ENCODE data around the gene SCRN1. TPM values are rescaled to one million over a fixed set of nuclear protein-coding genes. Genes with fewer than 3 reads are reported as not detected.

Gene SCRN1
- total RNA-seq, 1 experiment from 2014 or later: 81.6 TPM

GRCh38 chr7:29950480-29950879, 39.1 kb downstream of the SCRN1 start:
- no peaks in the 10 kb centered on the region for H3K27me3 ChIP-seq (replicated peaks)
- H3K36me3 ChIP-seq: peaks cover 84% of the 10 kb centered on the region
- H3K27ac ChIP-seq: no peak overlapping the region
- no peaks in the 10 kb centered on the region for H3K4me1 ChIP-seq (replicated peaks)
- H3K9me3 ChIP-seq (replicated peaks): no peaks in the 10 kb centered on the region
- no peak overlapping the region for H3K4me3 ChIP-seq
- DNase-seq (ENCODE audit: low read depth in 1 of 2, low spot score in 2 of 2): no peak

DNA sequence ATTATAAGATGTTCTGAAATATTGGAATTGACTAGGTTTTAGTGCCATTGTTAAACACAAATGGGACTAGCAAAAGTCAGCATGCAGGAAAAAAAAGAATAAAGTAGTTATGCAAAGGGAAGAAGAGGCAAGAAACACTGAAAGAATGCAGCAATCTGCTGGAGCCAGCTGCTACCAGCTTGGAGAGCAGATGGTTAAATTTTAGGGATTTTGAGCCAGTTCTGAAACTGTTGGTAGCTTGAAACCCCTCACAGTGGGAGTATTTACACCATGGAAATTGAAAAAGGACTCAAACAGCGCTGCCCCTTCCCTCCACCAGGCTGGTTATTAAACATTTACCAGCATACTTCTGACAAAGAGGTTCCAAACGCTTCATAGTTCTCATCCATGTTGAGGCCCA, 41.0 kb downstream of the SCRN1 start:
- Histone ChIP-seq H3K9me3 (replicated peaks) (no peaks in the 10 kb centered on the region), H3K36me3 (peaks cover 85% of the 10 kb centered on the region), H3K27me3 (replicated peaks) (no peaks in the 10 kb centered on the region), H3K4me3 (no peak overlapping the region), H3K4me1 (replicated peaks) (no peaks in the 10 kb centered on the region), H3K27ac (no peak overlapping the region)
- DNase-seq (ENCODE audit: low read depth in 1 of 2, low spot score in 2 of 2): no peak

GRCh38 chr7:29946428-29947186, 43.0 kb downstream of the SCRN1 start:
- Histone ChIP-seq H3K4me1 (replicated peaks) (no peaks in the 10 kb centered on the region), H3K4me3 (no peak overlapping the region), H3K27me3 (replicated peaks) (no peaks in the 10 kb centered on the region), H3K27ac (no peak overlapping the region), H3K9me3 (replicated peaks) (no peaks in the 10 kb centered on the region), H3K36me3 (peaks cover 87% of the 10 kb centered on the region)
- peak; percentile 16 to 50 for DNase-seq (ENCODE audit: low read depth in 1 of 2, low spot score in 2 of 2)

DNA sequence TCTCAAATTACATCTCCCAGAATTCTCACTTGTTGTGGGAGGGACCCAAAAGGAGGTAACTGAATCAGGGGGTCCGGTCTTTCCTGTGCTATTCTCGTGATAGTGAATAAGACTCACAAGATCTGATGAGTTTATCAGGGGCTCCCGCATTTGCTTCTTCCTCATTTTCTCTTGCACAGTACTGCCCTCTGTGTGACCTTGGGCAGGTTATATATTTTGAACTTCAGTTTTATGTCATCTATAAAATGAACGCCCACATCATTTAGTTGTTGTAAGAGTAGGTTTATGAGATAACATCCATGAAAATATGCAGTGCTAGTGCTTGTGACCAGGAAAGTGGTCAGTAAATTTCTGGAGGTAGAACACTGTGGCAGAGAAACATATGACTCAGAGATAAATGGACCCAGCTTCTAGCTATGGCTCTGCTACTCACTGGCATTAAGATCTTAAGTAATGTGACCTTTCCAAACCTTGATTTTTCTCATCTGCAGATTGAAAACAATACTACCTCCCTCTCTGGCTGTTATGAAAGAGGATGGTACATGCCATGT, 44.3 kb downstream of the SCRN1 start:
- no peaks in the 10 kb centered on the region for H3K4me1 ChIP-seq (replicated peaks)
- DNase-seq (ENCODE audit: low read depth in 1 of 2, low spot score in 2 of 2): no peak
- H3K4me3 ChIP-seq: no peak overlapping the region
- peaks cover 83% of the 10 kb centered on the region for H3K36me3 ChIP-seq
- H3K27me3 ChIP-seq (replicated peaks): no peaks in the 10 kb centered on the region
- no peaks in the 10 kb centered on the region for H3K9me3 ChIP-seq (replicated peaks)
- H3K27ac ChIP-seq: no peak overlapping the region

- DNase-seq (ENCODE audit: low read depth in 1 of 2, low spot score in 2 of 2): no peak
- peaks cover 86% of the 10 kb centered on the region for H3K36me3 ChIP-seq
Measured at GRCh38 chr7:29940199-29940598, 49.4 kb downstream of the SCRN1 start.

GRCh38 chr7:29937132-29937531, 52.5 kb downstream of the SCRN1 start:
- Histone ChIP-seq H3K27me3 (replicated peaks) (no peaks in the 10 kb centered on the region), H3K4me1 (replicated peaks) (peaks cover 2% of the 10 kb centered on the region), H3K9me3 (replicated peaks) (no peaks in the 10 kb centered on the region), H3K36me3 (peaks cover 85% of the 10 kb centered on the region), H3K27ac (no peak overlapping the region), H3K4me3 (no peak overlapping the region)
- DNase-seq (ENCODE audit: low read depth in 1 of 2, low spot score in 2 of 2): no peak

More at GRCh38 chr7:29940199-29940598, 49.4 kb downstream of the SCRN1 start:
- H3K9me3 ChIP-seq (replicated peaks): no peaks in the 10 kb centered on the region
- no peaks in the 10 kb centered on the region for H3K4me1 ChIP-seq (replicated peaks)
- no peak overlapping the region for H3K27ac ChIP-seq
- H3K4me3 ChIP-seq: no peak overlapping the region
- H3K27me3 ChIP-seq (replicated peaks): no peaks in the 10 kb centered on the region

GRCh38 chr7:29935111-29935510, 54.5 kb downstream of the SCRN1 start:
- no peak overlapping the region for H3K27ac ChIP-seq
- peaks cover 88% of the 10 kb centered on the region for H3K36me3 ChIP-seq
- H3K4me3 ChIP-seq: no peak overlapping the region
- peaks cover 5% of the 10 kb centered on the region for H3K4me1 ChIP-seq (replicated peaks)
- no peaks in the 10 kb centered on the region for H3K27me3 ChIP-seq (replicated peaks)
- DNase-seq (ENCODE audit: low read depth in 1 of 2, low spot score in 2 of 2): no peak
- no peaks in the 10 kb centered on the region for H3K9me3 ChIP-seq (replicated peaks)

- H3K27me3 ChIP-seq (replicated peaks): no peaks in the 10 kb centered on the region
- H3K4me3 ChIP-seq: no peak overlapping the region
- DNase-seq (ENCODE audit: low read depth in 1 of 2, low spot score in 2 of 2): no peak
- no peaks in the 10 kb centered on the region for H3K9me3 ChIP-seq (replicated peaks)
- no peak overlapping the region for H3K27ac ChIP-seq
- H3K36me3 ChIP-seq: peaks cover 52% of the 10 kb centered on the region
- H3K4me1 ChIP-seq (replicated peaks): peaks cover 5% of the 10 kb centered on the region
Measured at GRCh38 chr7:29929018-29929807, 60.4 kb downstream of the SCRN1 start.

- H3K4me1 ChIP-seq (replicated peaks): no peaks in the 10 kb centered on the region
- no peak for DNase-seq (ENCODE audit: low read depth in 1 of 2, low spot score in 2 of 2)
- H3K4me3 ChIP-seq: no peak overlapping the region
- H3K36me3 ChIP-seq: peaks cover 57% of the 10 kb centered on the region
- no peaks in the 10 kb centered on the region for H3K9me3 ChIP-seq (replicated peaks)
- no peak overlapping the region for H3K27ac ChIP-seq
- H3K27me3 ChIP-seq (replicated peaks): no peaks in the 10 kb centered on the region
Measured at GRCh38 chr7:29926741-29927140, 62.9 kb downstream of the SCRN1 start.

DNA sequence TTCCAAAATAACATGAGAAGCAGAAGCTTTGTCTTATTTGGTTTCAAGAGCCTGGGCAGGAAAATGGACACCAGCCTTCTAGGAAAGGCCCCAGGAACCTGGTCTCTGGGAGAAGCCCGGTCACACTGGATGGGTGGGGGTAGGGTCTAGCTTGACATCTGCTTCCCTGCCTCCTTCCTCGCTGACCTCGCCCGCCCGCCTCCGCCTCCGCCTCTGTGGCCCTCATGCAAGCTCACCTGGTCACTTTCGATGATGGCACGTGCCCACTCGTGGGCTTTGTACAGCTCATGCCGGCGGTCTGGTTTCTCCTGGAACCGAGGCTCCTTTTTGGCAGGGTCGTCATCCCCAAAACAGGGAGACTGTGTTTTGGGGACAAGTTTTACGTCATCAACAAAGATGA, 63.4 kb downstream of the SCRN1 start:
- peaks cover 55% of the 10 kb centered on the region for H3K36me3 ChIP-seq
- no peaks in the 10 kb centered on the region for H3K9me3 ChIP-seq (replicated peaks)
- no peaks in the 10 kb centered on the region for H3K4me1 ChIP-seq (replicated peaks)
- no peak overlapping the region for H3K27ac ChIP-seq
- no peaks in the 10 kb centered on the region for H3K27me3 ChIP-seq (replicated peaks)
- DNase-seq (ENCODE audit: low read depth in 1 of 2, low spot score in 2 of 2): no peak
- no peak overlapping the region for H3K4me3 ChIP-seq

DNA sequence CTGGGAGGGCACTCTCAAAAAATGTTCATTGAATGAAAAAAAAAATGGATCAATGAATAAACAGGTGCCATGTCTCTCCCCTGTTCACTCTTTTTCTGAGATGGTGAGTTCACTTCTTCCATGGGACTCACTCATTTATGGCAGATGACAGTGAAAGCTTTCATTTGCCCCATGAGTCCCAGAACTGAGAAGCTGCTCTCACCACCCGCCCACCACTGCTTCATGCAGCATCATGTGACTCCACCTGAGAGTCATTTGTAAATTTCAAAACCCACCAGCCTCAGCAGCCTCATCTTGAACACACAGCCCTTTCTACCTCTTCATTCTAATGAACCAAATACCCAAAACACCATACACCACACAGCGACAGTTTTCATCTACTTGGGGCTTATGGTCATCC, 64.9 kb downstream of the SCRN1 start:
- Histone ChIP-seq H3K27ac (no peak overlapping the region), H3K4me3 (no peak overlapping the region), H3K36me3 (peaks cover 57% of the 10 kb centered on the region), H3K4me1 (replicated peaks) (no peaks in the 10 kb centered on the region), H3K9me3 (replicated peaks) (no peaks in the 10 kb centered on the region), H3K27me3 (replicated peaks) (no peaks in the 10 kb centered on the region)
- no peak for DNase-seq (ENCODE audit: low read depth in 1 of 2, low spot score in 2 of 2)

DNA sequence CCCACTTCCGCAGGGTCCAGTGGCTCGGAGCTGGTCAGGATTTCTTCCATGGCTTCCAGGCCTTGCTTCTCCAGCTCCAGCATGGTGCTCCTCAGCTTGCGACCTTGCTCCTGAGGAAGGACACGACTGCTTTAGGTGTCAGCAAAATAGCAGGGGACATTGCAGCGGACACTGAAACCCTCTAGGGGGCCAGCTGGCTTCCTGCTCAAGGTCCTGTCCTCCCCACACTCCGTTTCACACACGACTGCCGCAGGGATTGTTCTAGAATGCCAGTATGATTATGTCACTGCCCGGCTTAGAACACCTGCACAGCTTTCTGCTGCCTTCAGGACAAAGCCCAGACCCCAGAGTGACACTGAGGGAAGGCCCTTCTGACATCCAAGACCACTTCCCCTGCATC, 65.6 kb downstream of the SCRN1 start:
- Histone ChIP-seq H3K27ac (no peak overlapping the region), H3K9me3 (replicated peaks) (no peaks in the 10 kb centered on the region; the same call in 1 of the 2 replicates), H3K36me3 (peaks cover 59% of the 10 kb centered on the region), H3K4me3 (no peak overlapping the region), H3K4me1 (replicated peaks) (no peaks in the 10 kb centered on the region), H3K27me3 (replicated peaks) (no peaks in the 10 kb centered on the region)
- no peak for DNase-seq (ENCODE audit: low read depth in 1 of 2, low spot score in 2 of 2)

DNA sequence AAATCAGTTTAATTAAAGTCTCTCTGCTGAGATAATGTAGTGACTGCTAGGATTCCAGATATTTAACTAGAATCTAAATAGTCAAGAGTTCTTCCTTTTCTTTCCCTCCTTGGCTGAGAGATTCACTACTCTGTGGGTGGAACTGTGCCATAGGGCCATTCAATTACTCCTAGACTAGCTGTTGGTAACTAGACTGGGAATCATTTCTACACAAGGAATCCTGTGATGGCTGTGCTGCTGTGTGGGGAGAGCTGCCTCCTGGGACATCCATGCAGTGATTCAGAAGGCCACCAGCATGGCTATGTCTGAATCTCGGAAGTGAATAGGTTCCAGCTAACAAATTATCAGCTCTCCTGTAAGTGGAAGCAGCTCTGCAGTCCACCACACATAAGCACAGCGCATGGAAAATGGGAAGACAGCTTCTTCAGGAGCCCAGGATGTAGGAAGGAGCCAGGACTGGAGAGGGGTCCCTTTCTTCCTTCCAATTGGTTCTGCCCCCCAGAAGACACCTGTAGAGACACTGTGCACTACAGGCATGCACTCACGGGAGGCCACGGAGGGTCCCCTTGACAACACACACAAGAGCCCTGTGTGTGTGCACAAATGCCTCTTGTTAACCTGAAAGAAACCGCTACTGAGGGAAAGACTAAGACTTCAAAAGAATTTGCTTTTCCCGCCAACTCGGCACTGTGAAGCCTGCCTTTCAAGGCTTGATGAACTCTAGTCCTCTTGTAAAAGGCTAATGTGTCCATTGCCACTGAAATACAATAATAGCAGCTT, 66.5 kb downstream of the SCRN1 start:
- Histone ChIP-seq H3K27ac (no peak overlapping the region), H3K9me3 (replicated peaks) (no peaks in the 10 kb centered on the region; the same call in 1 of the 2 replicates), H3K27me3 (replicated peaks) (no peaks in the 10 kb centered on the region), H3K36me3 (peaks cover 63% of the 10 kb centered on the region), H3K4me3 (no peak overlapping the region), H3K4me1 (replicated peaks) (no peaks in the 10 kb centered on the region)
- no peak for DNase-seq (ENCODE audit: low read depth in 1 of 2, low spot score in 2 of 2)
